IMR-90 (cell line): ENCODE measurements around the gene POLR1E. TPM values are rescaled to one million over a fixed set of nuclear protein-coding genes. Genes with fewer than 3 reads are reported as not detected.

Source experiments
- ATAC-seq: fragments of 200-7000 bp; cut with Tn5 transposase; 2 replicates; pipeline ENCODE4 v1.9.1; 2020; ENCODE audit warnings: low read depth, mild to moderate bottlenecking, moderate library complexity
- Bru-seq: library from RNA; stranded (reverse); fragments of 400-500 nt; gene quantifications from one replicate; lab custom pipeline; 2021; lab: Mats Ljungman, UMichigan
- BruChase-seq, 2 experiments: library from RNA; stranded (reverse); fragments of 400-500 nt; gene quantifications; one replicate each; lab custom pipeline; 2021; lab: Mats Ljungman, UMichigan
- BruUV-seq: library from RNA; stranded (reverse); fragments of 400-500 nt; replicated peaks from 2 replicates; lab custom pipeline; 2021; lab: Mats Ljungman, UMichigan
- CTCF ChIA-PET: fragments of 300-600 bp; formaldehyde crosslinking; extraction: SDS; loops from one replicate; lab custom pipeline; 2021; ENCODE audit warnings: antibody characterized with exemption; lab: Yijun Ruan, JAX
- POLR2A ChIA-PET: fragments of 300-600 bp; sonication (Branson Sonifier 250); formaldehyde crosslinking; loops from one replicate; lab custom pipeline; 2022; ENCODE audit warnings: antibody characterized with exemption; ENCODE audit not compliant: unreplicated experiment; lab: Charles Lee
- DNase-seq: peaks from one replicate; pipeline ENCODE4 v3.0.0; 2013
- H2AFZ ChIP-seq: replicated peaks from 2 replicates; pipeline ENCODE3; 2013; ENCODE audit warnings: low read length, mild to moderate bottlenecking; ENCODE audit not compliant: poor library complexity
- H2AK5ac ChIP-seq: 2 replicates; pipeline ENCODE4 v1.6.1; 2013; ENCODE audit warnings: low read depth, low read length, inconsistent platforms
- H2AK9ac ChIP-seq: replicated peaks from 2 replicates; pipeline ENCODE3; 2013; ENCODE audit warnings: mild to moderate bottlenecking, low read depth, low read length, moderate library complexity; ENCODE audit not compliant: poor library complexity
- H2BK120ac ChIP-seq: 2 replicates; pipeline ENCODE4 v1.6.1; 2013; ENCODE audit warnings: low read depth, low read length, inconsistent platforms
- H2BK15ac ChIP-seq: 3 replicates; pipeline ENCODE4 v1.6.1; 2013; ENCODE audit warnings: low read depth, low read length, inconsistent platforms
- H2BK20ac ChIP-seq: 2 replicates; pipeline ENCODE4 v1.6.1; 2013; ENCODE audit warnings: low read depth, mild to moderate bottlenecking, inconsistent platforms, low read length, moderate library complexity
- H2BK5ac ChIP-seq: 2 replicates; pipeline ENCODE4 v1.6.1; 2013; ENCODE audit warnings: mild to moderate bottlenecking, low read depth, low read length, inconsistent platforms; ENCODE audit not compliant: poor library complexity, severe bottlenecking
- H3K14ac ChIP-seq: replicated peaks from 2 replicates; pipeline ENCODE4 v1.6.1; 2013; ENCODE audit warnings: low read depth, low read length, inconsistent platforms
- H3K18ac ChIP-seq: 2 replicates; pipeline ENCODE4 v1.6.1; 2013; ENCODE audit warnings: low read depth, low read length, control low read depth
- H3K23ac ChIP-seq: 2 replicates; pipeline ENCODE4 v1.6.1; 2013; ENCODE audit warnings: low read depth, low read length, inconsistent platforms
- H3K27ac ChIP-seq: 2 replicates; pipeline ENCODE4 v1.5.1; 2013; ENCODE audit warnings: mild to moderate bottlenecking, control low read depth, low read length; ENCODE audit not compliant: insufficient read depth
- H3K27me3 ChIP-seq: 2 replicates; pipeline ENCODE4 v1.6.1; 2013; ENCODE audit warnings: low read length; ENCODE audit not compliant: control insufficient read depth, insufficient read depth
- H3K36me3 ChIP-seq: 2 replicates; pipeline ENCODE4 v1.6.1; 2013; ENCODE audit warnings: low read length, mixed read lengths; ENCODE audit not compliant: control insufficient read depth, insufficient read depth
- H3K4ac ChIP-seq: 2 replicates; pipeline ENCODE4 v1.6.1; 2013; ENCODE audit warnings: low read depth, low read length, inconsistent platforms
- H3K4me1 ChIP-seq: 2 replicates; pipeline ENCODE4 v1.6.1; 2013; ENCODE audit warnings: low read length, mixed read lengths; ENCODE audit not compliant: control insufficient read depth, insufficient read depth
- H3K4me2 ChIP-seq: 2 replicates; pipeline ENCODE4 v1.6.1; 2013; ENCODE audit warnings: low read depth, mild to moderate bottlenecking, control low read depth, low read length, moderate library complexity
- H3K4me3 ChIP-seq: 2 replicates; pipeline ENCODE4 v1.5.1; 2013; ENCODE audit warnings: low read depth, mild to moderate bottlenecking, control low read depth, low read length, moderate library complexity; ENCODE audit not compliant: insufficient read depth
- H3K56ac ChIP-seq: 2 replicates; pipeline ENCODE4 v1.6.1; 2013; ENCODE audit warnings: low read length, inconsistent platforms; ENCODE audit not compliant: insufficient read depth; ENCODE audit errors: extremely low read depth
- H3K79me1 ChIP-seq, 2 experiments: 2 replicates each; pipeline ENCODE4 v1.6.1; 2013; ENCODE audit warnings: low read length in 2 of 2, inconsistent platforms in 1 of 2, low read depth in 1 of 2
- H3K9ac ChIP-seq: 2 replicates; pipeline ENCODE4 v1.6.1; 2013; ENCODE audit warnings: low read depth, low read length, control low read depth
- H3K9me1 ChIP-seq: 2 replicates; pipeline ENCODE4 v1.6.1; 2013; ENCODE audit warnings: low read length, inconsistent platforms; ENCODE audit not compliant: insufficient read depth
- H3K9me3 ChIP-seq: 2 replicates; pipeline ENCODE4 v1.6.1; 2013; ENCODE audit warnings: low read length; ENCODE audit not compliant: control insufficient read depth, insufficient read depth
- H4K20me1 ChIP-seq: 2 replicates; pipeline ENCODE4 v1.6.1; 2013; ENCODE audit warnings: low read length, inconsistent platforms; ENCODE audit not compliant: insufficient read depth
- H4K5ac ChIP-seq: 2 replicates; pipeline ENCODE4 v1.6.1; 2013; ENCODE audit warnings: mild to moderate bottlenecking, low read depth, low read length, control low read depth
- H4K8ac ChIP-seq, 2 experiments: 2 replicates each; pipeline ENCODE4 v1.6.1; 2013; ENCODE audit warnings: low read depth in 2 of 2, low read length in 2 of 2, control low read depth in 1 of 2, inconsistent platforms in 1 of 2
- H4K91ac ChIP-seq: 2 replicates; pipeline ENCODE4 v1.6.1; 2013; ENCODE audit warnings: low read depth, low read length, inconsistent platforms; ENCODE audit not compliant: insufficient read depth
- BHLHE40 ChIP-seq: fragments of 150-350 bp; IDR thresholded peaks from 2 replicates; pipeline ENCODE4 v1.6.1; 2016; ENCODE audit warnings: mild to moderate bottlenecking, low read depth, low read length
- CEBPB ChIP-seq: IDR thresholded peaks from 2 replicates; pipeline ENCODE4 v1.6.1; 2012; ENCODE audit warnings: low read depth, low read length, improper control_type of control experiment
- MAFK ChIP-seq: IDR thresholded peaks from 2 replicates; pipeline ENCODE4 v1.6.1; 2012; ENCODE audit warnings: low read depth, low read length, improper control_type of control experiment
- MAZ ChIP-seq: IDR thresholded peaks from 2 replicates; pipeline ENCODE4 v1.6.1; 2012; ENCODE audit warnings: low read depth, mild to moderate bottlenecking, low read length, improper control_type of control experiment, moderate library complexity, borderline replicate concordance
- MXI1 ChIP-seq: IDR thresholded peaks from 2 replicates; pipeline ENCODE4 v1.6.1; 2012; ENCODE audit warnings: low read depth, mild to moderate bottlenecking, low read length, moderate library complexity, borderline replicate concordance
- POLR2A ChIP-seq: IDR thresholded peaks from 2 replicates; pipeline ENCODE4 v1.6.1; 2012; ENCODE audit warnings: mild to moderate bottlenecking, low read depth, low read length
- RAD21 ChIP-seq: IDR thresholded peaks from 2 replicates; pipeline ENCODE4 v1.6.1; 2012; ENCODE audit warnings: low read length, improper control_type of control experiment
- USF2 ChIP-seq: fragments of 150-350 bp; IDR thresholded peaks from 2 replicates; pipeline ENCODE4 v1.6.1; 2017; ENCODE audit warnings: mild to moderate bottlenecking, antibody characterized with exemption, low read length, low read depth
- WGBS, 2 experiments: methylation state at CpG; one replicate each; pipeline versions ENCODE4 v1.1.5 to v1.1.7; 2013; ENCODE audit warnings: missing lambda C conversion rate in 2 of 2; ENCODE audit not compliant: insufficient read length in 1 of 2; ENCODE audit errors: extremely low coverage in 2 of 2; 5-methylcytosine and 5-hydroxymethylcytosine counted together
- dilution Hi-C: fragments of 300-500 bp; cut with HindIII; formaldehyde crosslinking; loops from one replicate; pipeline ENCODE4 v1.14.3; 2018; ENCODE audit warnings: low sequenced_read_pairs; ENCODE audit not compliant: unreplicated experiment
- in situ Hi-C: fragments of 300-500 bp; cut with MboI; formaldehyde crosslinking; loops from 3 replicates; pipeline ENCODE4 v1.14.3; 2019; ENCODE audit warnings: low sequenced_read_pairs, inconsistent platforms, mixed read lengths
- intact Hi-C: fragments of 100-400 bp; cut with micrococcal nuclease; formaldehyde crosslinking; loops from 2 replicates; pipeline ENCODE4 v1.10.0; 2022
- long read RNA-seq: library from polyadenylated mRNA; unstranded; transcript quantifications from one replicate; pipeline ENCODE4 v2.0.0, GENCODE V29; 2021; ENCODE audit not compliant: unreplicated experiment
- polyA plus RNA-seq, 3 experiments: library from polyadenylated mRNA; depleted of rRNA; stranded (reverse); fragments of >200 nt; gene quantifications; 2 replicates each; pipeline ENCODE4 v1.2.3, GENCODE V29; 2012; ENCODE audit warnings: low replicate concordance in 1 of 3
- total RNA-seq: library from RNA; depleted of rRNA; stranded (reverse); fragments of >200 nt; gene quantifications from 2 replicates; pipeline ENCODE4 v1.2.3, GENCODE V29; 2012; rRNA removed

POLR1E gene
- total RNA-seq (67.5 and 71.9 TPM in 2 replicates), polyA plus RNA-seq (2012; rRNA removed) (42.7 and 48.0 TPM in 2 replicates), Bru-seq, nascent RNA (percentile 88 among the genes with signal in this experiment), BruChase-seq, experiment 1, labeled RNA remaining after a 6-hour chase (percentile 82 among the genes with signal in this experiment), BruChase-seq, experiment 2, labeled RNA remaining after a 2-hour chase (percentile 79 among the genes with signal in this experiment)
- polyA plus RNA-seq (2012; cell fraction: cytosol; rRNA removed) = 18.3 and 30.3 TPM in 2 replicates
- 7.5 and 23.9 TPM in 2 replicates for polyA plus RNA-seq (2012; cell fraction: nucleus; rRNA removed; ENCODE audit: low replicate concordance)
- long read RNA-seq, transcript POLR1E-202 (12 exons, 1,868 nt) = major isoform, 17 of 32 reads
- long read RNA-seq, partial matches to known transcripts = 1 of 32 reads
- long read RNA-seq, other reads (novel, unspliced or antisense) = 10 of 32 reads

GRCh38 chr9:37485389-37486255 is at the start of gene POLR1E:
POLR1E (plus strand) TSS chr9:37485948; CDS start chr9:37486048, 100 bp downstream.
- POLR2A ChIA-PET = no interaction called here
- TF ChIP-seq MAFK = no peak
- TF ChIP-seq RAD21 = no peak
- peak; percentile 95 for TF ChIP-seq POLR2A
- peak; percentile 72; the same call in 1 of the 2 replicates for TF ChIP-seq MAZ
- TF ChIP-seq USF2 = peak; percentile 79
- peak; percentile 97 for TF ChIP-seq MXI1
- no peak for TF ChIP-seq CEBPB
- peak; percentile 40; the same call in 1 of the 2 replicates for TF ChIP-seq BHLHE40
- Histone ChIP-seq H3K79me1 (peaks cover 12 to 27% of the 10 kb centered on the region in 2 experiments; a peak in 3 of 4 replicates), H3K27me3 (peaks cover 4% of the 10 kb centered on the region; the same call in 1 of the 2 replicates), H3K4ac (peak within 1 kb of the TSS; percentile 61), H3K56ac (peak within 1 kb of the TSS; percentile 76), H3K9me3 (no peaks in the 10 kb centered on the region), H3K18ac (no peak within 1 kb of the TSS), H2BK20ac (no peak within 1 kb of the TSS; the same call in 1 of the 2 replicates), H2AFZ (peak within 1 kb of the TSS; percentile 81), H2AK5ac (peak within 1 kb of the TSS; percentile 77), H2AK9ac (peak within 1 kb of the TSS; percentile 98), H2BK5ac (peak within 1 kb of the TSS; percentile 29), H3K4me1 (peaks cover 11% of the 10 kb centered on the region), H3K23ac (peak within 1 kb of the TSS; percentile 72), H4K5ac (peak within 1 kb of the TSS; percentile 84), H3K36me3 (peaks cover 5% of the 10 kb centered on the region), H4K20me1 (peaks cover 7% of the 10 kb centered on the region; the same call in 1 of the 2 replicates), H4K8ac (peak within 1 kb of the TSS; percentile 56 to 74), H2BK15ac (peak within 1 kb of the TSS; percentile 5; the same call in 1 of the 3 replicates), H2BK120ac (peak within 1 kb of the TSS; percentile 37), H3K27ac (peak within 1 kb of the TSS; percentile 76), H4K91ac (peak within 1 kb of the TSS; percentile 77), H3K4me3 (peak within 1 kb of the TSS; percentile 77), H3K9ac (peak within 1 kb of the TSS; percentile 59), H3K9me1 (peaks cover 5% of the 10 kb centered on the region; the same call in 1 of the 2 replicates), H3K14ac (peak within 1 kb of the TSS; percentile 79), H3K4me2 (peak within 1 kb of the TSS; percentile 97)
- CTCF ChIA-PET = no interaction called here
- WGBS, 2 experiments = 0% methylated on average over 26 of the region's 56 CpGs; no CpG with 5 or more reads in 1 of the 2 experiments
- ATAC-seq (peak; percentile 91), DNase-seq (peak; percentile 89)
- intact Hi-C loops = loop anchor here (10.0 kb wide), 1 partner anchor 919 kb away; no protein-coding TSS in a partner anchor
- no TSS peak for BruUV-seq
- in situ Hi-C loops = loop anchor here (10.0 to 25.0 kb wide), 3 partner anchors 289 to 877 kb away; partner anchors contain the start of gene SHB
- dilution Hi-C loops = no loop called here
